PFSK-1 (cell line): ENCODE data around the gene IGFLR1.

Experiments
- POLR2AphosphoS5 ChIP-seq: IDR thresholded peaks from 2 replicates; pipeline ENCODE4 v1.6.1; 2012; ENCODE audit warnings: low read depth, mild to moderate bottlenecking, control low read depth, low read length, moderate library complexity
- TAF1 ChIP-seq: IDR thresholded peaks from 2 replicates; pipeline ENCODE4 v1.6.1; 2012; ENCODE audit warnings: low read length, control low read depth, borderline replicate concordance; ENCODE audit not compliant: insufficient read depth

- no peak for TF ChIP-seq TAF1
- TF ChIP-seq POLR2AphosphoS5, result no peak
These were observed 18.6 kb upstream of the IGFLR1 start for GRCh38 chr19:35760711-35761349.
